A549 treated with CORT108297 at 1 μM for 4 hours (cell line): Measurements from ENCODE around the gene DES. TPM values are rescaled to one million over a fixed set of nuclear protein-coding genes. Genes with fewer than 3 reads are reported as not detected.

Experiments used
- total RNA-seq: library from RNA; stranded (reverse); fragments of 200-300 nt; extraction: Qiagen RNA extraction; gene quantifications from 5 replicates; pipeline ENCODE4 v1.2.3, GENCODE V29; 2022

DES gene
- total RNA-seq, result 0.05 to 0.20 TPM (median 0.08 TPM) in 4 of 5 replicates, not detected in the other

DNA sequence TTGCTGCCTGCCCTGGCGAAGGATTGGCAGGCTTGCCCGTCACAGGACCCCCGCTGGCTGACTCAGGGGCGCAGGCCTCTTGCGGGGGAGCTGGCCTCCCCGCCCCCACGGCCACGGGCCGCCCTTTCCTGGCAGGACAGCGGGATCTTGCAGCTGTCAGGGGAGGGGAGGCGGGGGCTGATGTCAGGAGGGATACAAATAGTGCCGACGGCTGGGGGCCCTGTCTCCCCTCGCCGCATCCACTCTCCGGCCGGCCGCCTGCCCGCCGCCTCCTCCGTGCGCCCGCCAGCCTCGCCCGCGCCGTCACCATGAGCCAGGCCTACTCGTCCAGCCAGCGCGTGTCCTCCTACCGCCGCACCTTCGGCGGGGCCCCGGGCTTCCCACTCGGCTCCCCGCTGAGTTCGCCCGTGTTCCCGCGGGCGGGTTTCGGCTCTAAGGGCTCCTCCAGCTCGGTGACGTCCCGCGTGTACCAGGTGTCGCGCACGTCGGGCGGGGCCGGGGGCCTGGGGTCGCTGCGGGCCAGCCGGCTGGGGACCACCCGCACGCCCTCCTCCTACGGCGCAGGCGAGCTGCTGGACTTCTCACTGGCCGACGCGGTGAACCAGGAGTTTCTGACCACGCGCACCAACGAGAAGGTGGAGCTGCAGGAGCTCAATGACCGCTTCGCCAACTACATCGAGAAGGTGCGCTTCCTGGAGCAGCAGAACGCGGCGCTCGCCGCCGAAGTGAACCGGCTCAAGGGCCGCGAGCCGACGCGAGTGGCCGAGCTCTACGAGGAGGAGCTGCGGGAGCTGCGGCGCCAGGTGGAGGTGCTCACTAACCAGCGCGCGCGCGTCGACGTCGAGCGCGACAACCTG lies at the start of gene DES:
DES (plus strand) TSS at position 223 of the 857 bp plus-strand sequence; CDS start at position 309, 86 bp downstream.

GRCh38 chr2:219387306-219388120 lies 30.7 kb upstream of the DES start, which contains the start of gene DNPEP:
Gene DNPEP, minus strand, starts transcription at chr2:219387912. Its CDS starts 118 bp downstream, at chr2:219387794.

DNA sequence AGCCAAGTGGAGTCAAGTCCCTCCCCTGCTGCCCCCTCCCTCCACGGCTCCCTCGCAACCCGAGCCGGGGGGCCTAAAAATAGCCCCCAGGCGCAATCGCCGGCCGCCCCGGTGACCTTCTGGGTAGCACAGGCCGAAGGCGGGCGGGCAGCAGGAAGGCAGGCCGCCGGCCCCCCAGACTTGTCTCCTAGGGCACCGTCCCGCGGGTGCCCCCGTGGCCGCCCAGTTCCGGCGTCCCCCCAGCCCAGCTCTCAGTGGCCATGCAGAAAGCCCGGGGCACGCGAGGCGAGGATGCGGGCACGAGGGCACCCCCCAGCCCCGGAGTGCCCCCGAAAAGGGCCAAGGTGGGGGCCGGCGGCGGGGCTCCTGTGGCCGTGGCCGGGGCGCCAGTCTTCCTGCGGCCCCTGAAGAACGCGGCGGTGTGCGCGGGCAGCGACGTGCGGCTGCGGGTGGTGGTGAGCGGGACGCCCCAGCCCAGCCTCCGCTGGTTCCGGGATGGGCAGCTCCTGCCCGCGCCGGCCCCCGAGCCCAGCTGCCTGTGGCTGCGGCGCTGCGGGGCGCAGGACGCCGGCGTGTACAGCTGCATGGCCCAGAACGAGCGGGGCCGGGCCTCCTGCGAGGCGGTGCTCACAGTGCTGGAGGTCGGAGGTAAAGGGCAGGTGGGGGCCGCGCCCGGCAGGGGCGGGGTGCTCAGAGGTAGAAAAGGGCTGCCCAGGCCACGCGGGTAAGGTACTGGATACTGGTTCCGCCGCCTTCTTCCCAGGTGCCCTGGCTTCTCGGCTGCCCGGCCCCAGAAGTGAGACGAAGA lies 16.7 kb downstream of the DES start, which contains the start of gene SPEG:
SPEG (plus strand) TSS at position 126 of the 808 bp plus-strand sequence; CDS start at position 261, 135 bp downstream.

Other genes with a start within 250 kb of the DES start
- 0.47 to 1.0 TPM (median 0.72 TPM) in 5 replicates for gene SLC23A3, start 248.3 kb upstream of the DES start, total RNA-seq
- gene CNPPD1, start 241.5 kb upstream of the DES start, total RNA-seq, result 40.2 to 52.2 TPM (median 49.6 TPM) in 5 replicates
- 63.1 to 89.7 TPM (median 87.7 TPM) in 5 replicates for gene RETREG2, start 240.1 kb upstream of the DES start, total RNA-seq
- gene ZFAND2B, start 211.6 kb upstream of the DES start, total RNA-seq, result 16.4 to 23.8 TPM (median 22.1 TPM) in 5 replicates
- 23.5 to 36.0 TPM (median 33.7 TPM) in 5 replicates for gene ABCB6, start 199.4 kb upstream of the DES start, total RNA-seq
- 44.9 to 51.0 TPM (median 49.9 TPM) in 5 replicates for gene ATG9A, start 188.7 kb upstream of the DES start, total RNA-seq
- 14.4 to 23.5 TPM (median 20.3 TPM) in 5 replicates for gene ANKZF1, start 188.6 kb upstream of the DES start, total RNA-seq
- gene GLB1L, start 172.9 kb upstream of the DES start, total RNA-seq, result 5.1 to 7.2 TPM (median 7.0 TPM) in 5 replicates
- gene STK16, start 172.9 kb upstream of the DES start, total RNA-seq, result 28.6 to 30.9 TPM (median 30.0 TPM) in 5 replicates
- gene TUBA4B, start 165.1 kb upstream of the DES start, total RNA-seq, result 0.30 to 0.56 TPM (median 0.37 TPM) in 5 replicates
- 338 to 483 TPM (median 379 TPM) in 5 replicates for gene TUBA4A, start 164.5 kb upstream of the DES start, total RNA-seq
- gene DNAJB2, start 139.0 kb upstream of the DES start, total RNA-seq, result 37.4 to 57.4 TPM (median 53.6 TPM) in 5 replicates
- 1.1 to 1.9 TPM (median 1.6 TPM) in 5 replicates for gene PTPRN, start 109.0 kb upstream of the DES start, total RNA-seq
- gene RESP18, start 85.6 kb upstream of the DES start, total RNA-seq, result not detected in 5 replicates
- gene DNPEP, start 30.5 kb upstream of the DES start, total RNA-seq, result 47.8 to 67.2 TPM (median 61.9 TPM) in 5 replicates
- 4.3 to 9.5 TPM (median 7.0 TPM) in 5 replicates for gene SPEG, start 16.5 kb downstream of the DES start, total RNA-seq
- gene GMPPA, start 80.5 kb downstream of the DES start, total RNA-seq, result 36.1 to 39.1 TPM (median 38.2 TPM) in 5 replicates
- 0.05 to 0.07 TPM (median 0.06 TPM) in 4 of 5 replicates, not detected in the other for gene ASIC4, start 96.1 kb downstream of the DES start, total RNA-seq
- 18.1 to 35.4 TPM (median 31.9 TPM) in 5 replicates for gene CHPF, start 125.4 kb downstream of the DES start, total RNA-seq
- gene TMEM198, start 125.7 kb downstream of the DES start, total RNA-seq, result 0.45 to 1.4 TPM (median 1.1 TPM) in 5 replicates
- gene OBSL1, start 153.2 kb downstream of the DES start, total RNA-seq, result 20.1 to 26.9 TPM (median 22.8 TPM) in 5 replicates
- gene INHA, start 153.9 kb downstream of the DES start, total RNA-seq, result 0.35 to 0.73 TPM (median 0.48 TPM) in 5 replicates
- 14.7 to 20.5 TPM (median 19.9 TPM) in 5 replicates for gene STK11IP, start 179.5 kb downstream of the DES start, total RNA-seq
- gene SLC4A3, start 209.3 kb downstream of the DES start, total RNA-seq, result 2.5 to 4.1 TPM (median 3.1 TPM) in 5 replicates